Spleen (tissue), 7 donors: ENCODE measurements around the gene CSE1L.

Experiments used
- CTCF ChIP-seq, 11 experiments: fragments of 200-600 bp in 7 of 11; fragments of 450-650 bp in 4 of 11; sonication (generic) in 4 of 11; IDR thresholded peaks in 8 of 11; conservative IDR thresholded peaks in 3 of 11; 1 replicate in 7 of 11; 2 replicates in 4 of 11; pipeline versions ENCODE4 v1.4.0 to v1.8.0; 2016 to 2021; ENCODE audit warnings: antibody characterized with exemption in 11 of 11, inconsistent platforms in 4 of 11, mild to moderate bottlenecking in 1 of 11
- POLR2A ChIP-seq, 3 donors: fragments of 450-650 bp; IDR thresholded peaks; one replicate each; pipeline ENCODE4 v1.5.1; 2017; ENCODE audit warnings: antibody characterized with exemption in 3 of 3, mild to moderate bottlenecking in 1 of 3
- donor health status: DM: no; HTN: no; CAD: no; lungs with moderate emphysema.
- donor health status: DM: no; HTN: no; CAD: no.
- donor health status: DM: no; HTN: no; CAD: no.

- TF ChIP-seq CTCF (IDR thresholded peaks at IDR 0.05 in 8 of 11, conservative IDR thresholded peaks at IDR 0.05 in 3 of 11), result no peak
- TF ChIP-seq POLR2A (IDR thresholded peaks at IDR 0.05), result no peak
Measured at GRCh38 chr20:49009899-49010631, 36.0 kb upstream of the CSE1L start.
